ENCODE results near the gene PRR7. TPM values are rescaled to one million over a fixed set of nuclear protein-coding genes. Genes with fewer than 3 reads are reported as not detected.

PRR7 gene
- total RNA-seq, 1 donor from 2014 or later: 4.4 TPM

- TF ChIP-seq CTCF (IDR thresholded peaks at IDR 0.05): no peak
- H3K4me3 Mint-ChIP-seq (ENCODE audit: unreplicated experiment): no peak overlapping the region
- no peaks in the 10 kb centered on the region for H3K27me3 Mint-ChIP-seq (ENCODE audit: unreplicated experiment)
- peak overlapping the region; percentile 14 for H3K27ac Mint-ChIP-seq (ENCODE audit: unreplicated experiment)
- DNase-seq (ENCODE audit: extremely low spot score, unreplicated experiment): no peak
- H3K9me3 Mint-ChIP-seq (ENCODE audit: unreplicated experiment): no peaks in the 10 kb centered on the region
- H3K4me1 Mint-ChIP-seq (ENCODE audit: unreplicated experiment): no peaks in the 10 kb centered on the region
- H3K36me3 Mint-ChIP-seq (ENCODE audit: unreplicated experiment): peaks cover 22% of the 10 kb centered on the region
These were observed 8.1 kb upstream of the PRR7 start for GRCh38 chr5:177438468-177438867.

DNA sequence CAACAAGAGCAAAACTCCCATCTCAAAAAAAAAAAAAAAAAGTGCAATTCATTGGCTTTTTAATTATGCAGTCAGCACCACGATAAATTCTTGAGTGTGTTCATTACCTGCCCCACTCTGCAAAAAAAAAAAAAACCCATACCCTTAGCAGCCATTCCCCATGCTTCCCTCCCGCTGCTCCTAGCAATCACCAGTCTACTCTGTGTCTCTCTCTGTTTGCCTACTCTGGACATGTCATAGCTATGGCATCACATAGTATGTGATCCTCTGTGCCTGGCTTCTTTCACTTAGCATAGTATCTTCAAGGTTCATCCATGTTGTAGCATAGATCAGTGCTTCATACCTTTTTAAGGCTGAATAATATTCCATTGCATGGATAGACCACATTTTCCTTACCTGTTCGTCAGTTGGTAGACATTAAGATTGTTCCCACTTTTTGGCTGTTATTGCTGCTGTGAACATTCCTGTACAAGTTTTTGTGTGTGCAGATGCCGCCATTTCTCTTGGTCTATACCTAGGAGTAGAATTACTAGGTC lies 7.0 kb upstream of the PRR7 start:
- no peak for TF ChIP-seq CTCF (IDR thresholded peaks at IDR 0.05)
- no peak for DNase-seq (ENCODE audit: extremely low spot score, unreplicated experiment)
- Mint-ChIP-seq H3K27me3 (ENCODE audit: unreplicated experiment) (no peaks in the 10 kb centered on the region), H3K4me3 (ENCODE audit: unreplicated experiment) (no peak overlapping the region), H3K27ac (ENCODE audit: unreplicated experiment) (no peak overlapping the region), H3K9me3 (ENCODE audit: unreplicated experiment) (no peaks in the 10 kb centered on the region), H3K36me3 (ENCODE audit: unreplicated experiment) (peaks cover 20% of the 10 kb centered on the region), H3K4me1 (ENCODE audit: unreplicated experiment) (no peaks in the 10 kb centered on the region)

DNA sequence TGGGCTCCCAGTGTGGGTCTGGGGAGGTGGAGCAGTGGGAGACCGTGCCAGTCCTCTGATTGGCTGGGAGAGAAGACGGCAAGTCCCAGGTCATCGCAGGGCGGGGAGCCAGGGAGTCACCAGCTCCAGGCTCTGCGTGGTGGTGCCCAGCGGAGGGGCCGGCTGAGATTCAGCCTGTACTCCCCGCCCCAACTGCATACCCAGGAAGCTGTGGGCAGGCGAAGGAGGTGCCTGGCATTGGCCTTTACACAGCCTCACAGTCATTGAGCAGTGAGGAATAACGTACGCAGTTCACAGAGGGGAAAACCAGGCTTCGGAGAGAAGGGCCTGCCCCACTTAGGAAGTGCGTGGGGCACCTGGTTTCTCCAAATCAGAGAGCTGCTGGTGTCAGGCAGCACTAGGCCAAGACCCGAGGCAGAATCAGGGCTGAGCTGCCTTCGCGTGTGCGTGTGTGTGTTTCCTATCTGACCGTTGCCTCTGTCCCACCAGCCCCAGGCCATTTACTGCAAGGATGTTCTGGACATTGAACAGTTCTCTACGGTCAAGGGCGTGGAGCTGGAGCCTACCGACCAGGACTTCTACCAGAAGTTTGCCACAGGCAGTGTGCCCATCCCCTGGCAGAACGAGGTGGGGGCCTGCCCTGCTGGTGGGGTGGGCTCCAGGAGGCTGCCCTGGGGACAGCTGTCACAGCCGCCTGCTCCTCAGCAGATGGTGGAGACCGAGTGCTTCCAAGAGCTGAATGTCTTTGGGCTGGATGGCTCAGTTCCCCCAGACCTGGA lies 6.2 kb upstream of the PRR7 start:
- Mint-ChIP-seq H3K4me3 (ENCODE audit: unreplicated experiment) (no peak overlapping the region), H3K27ac (ENCODE audit: unreplicated experiment) (no peak overlapping the region), H3K9me3 (ENCODE audit: unreplicated experiment) (no peaks in the 10 kb centered on the region), H3K36me3 (ENCODE audit: unreplicated experiment) (peaks cover 17% of the 10 kb centered on the region), H3K27me3 (ENCODE audit: unreplicated experiment) (no peaks in the 10 kb centered on the region), H3K4me1 (ENCODE audit: unreplicated experiment) (no peaks in the 10 kb centered on the region)
- DNase-seq (ENCODE audit: extremely low spot score, unreplicated experiment): no peak
- TF ChIP-seq CTCF (IDR thresholded peaks at IDR 0.05): no peak

- no peak for DNase-seq (ENCODE audit: extremely low spot score, unreplicated experiment)
- no peak for TF ChIP-seq CTCF (IDR thresholded peaks at IDR 0.05)
- Mint-ChIP-seq H3K9me3 (ENCODE audit: unreplicated experiment) (no peaks in the 10 kb centered on the region), H3K4me3 (ENCODE audit: unreplicated experiment) (no peak overlapping the region), H3K4me1 (ENCODE audit: unreplicated experiment) (peaks cover 7% of the 10 kb centered on the region), H3K27me3 (ENCODE audit: unreplicated experiment) (no peaks in the 10 kb centered on the region), H3K36me3 (ENCODE audit: unreplicated experiment) (peaks cover 17% of the 10 kb centered on the region), H3K27ac (ENCODE audit: unreplicated experiment) (no peak overlapping the region)
These were observed 5.4 kb upstream of the PRR7 start for GRCh38 chr5:177440990-177441780.

All from osteocyte (in vitro differentiated cells).